ENCODE measurements around the gene C1orf35. TPM values are rescaled to one million over a fixed set of nuclear protein-coding genes. Genes with fewer than 3 reads are reported as not detected.
"Not testable (repeated sequence)": the region's sequence is repeated elsewhere in the genome, so short reads cannot be mapped to it uniquely, and the experiment has no call there.

C1orf35 gene
- total and polyA plus RNA-seq, 2 experiments from 2014 or later, result 14.0 to 67.6 TPM

GRCh38 chr1:228112617-228113016 lies 9.5 kb upstream of the C1orf35 start (continued):
- TF ChIP-seq ZNF331 (CRISPR knock-in tag; IDR thresholded peaks at IDR 0.05; ENCODE audit: low read depth), result no peak
- TF ChIP-seq CREB1 (CRISPR knock-in tag; IDR thresholded peaks at IDR 0.05; ENCODE audit: low read depth), result no peak
- no peak for TF ChIP-seq ZNF114 (CRISPR knock-in tag; IDR thresholded peaks at IDR 0.05)

GRCh38 chr1:228112167-228112566 lies 9.0 kb upstream of the C1orf35 start:
- Histone ChIP-seq H3K79me2 (replicated peaks; ENCODE audit: insufficient read depth) (peaks cover 8% of the 10 kb centered on the region), H3F3A (replicated peaks; ENCODE audit: low read depth) (no peaks in the 10 kb centered on the region), H3K4me1 (ENCODE audit: insufficient read depth) (peaks cover 4% of the 10 kb centered on the region; the same call in 1 of the 2 replicates), H3K4me2 (no peak overlapping the region), H3K27me3 (ENCODE audit: insufficient read depth) (peaks cover 10% of the 10 kb centered on the region; the same call in 1 of the 2 replicates), H3K36me3 (ENCODE audit: insufficient read depth) (no peaks in the 10 kb centered on the region), H3K27ac (ENCODE audit: low read depth) (no peak overlapping the region), H4K20me1 (replicated peaks; ENCODE audit: insufficient read depth) (no peaks in the 10 kb centered on the region; the same call in 1 of the 2 replicates), H3K4me3 (no peak overlapping the region), H3K9me2 (ENCODE audit: insufficient read depth) (0 out of 2 replicates have a peak, but pooled peaks cover 4% of the 10 kb centered on the region), H2AFZ (no peak overlapping the region)
- peaks cover 2% of the 10 kb centered on the region; the same call in 2 of the 3 replicates for H3K36me3 Mint-ChIP-seq (ENCODE audit: low read depth)
- peaks cover 18% of the 10 kb centered on the region for H3K9me3 Mint-ChIP-seq
- DNase-seq (ENCODE audit: low spot score), result no peak
- H3K4me1 Mint-ChIP-seq, result peaks cover 12% of the 10 kb centered on the region
- no peak overlapping the region for H3K4me3 Mint-ChIP-seq
- H3K27me3 Mint-ChIP-seq (ENCODE audit: insufficient read depth, low read depth, poor library complexity), result peaks cover 17% of the 10 kb centered on the region
- ATAC-seq, result no peak
- TF ChIP-seq POLR2AphosphoS5 (IDR thresholded peaks at IDR 0.05; ENCODE audit: low read depth), result no peak
- no peak for TF ChIP-seq REST (IDR thresholded peaks at IDR 0.05; ENCODE audit: unreplicated experiment)
- no peak for TF ChIP-seq EZH2phosphoT487 (IDR thresholded peaks at IDR 0.05; ENCODE audit: unreplicated experiment)
- TF ChIP-seq EZH2 (IDR thresholded peaks at IDR 0.05; ENCODE audit: low read depth, unreplicated experiment), result no peak
- TF ChIP-seq ZNF462 (CRISPR knock-in tag; IDR thresholded peaks at IDR 0.05), result no peak
- no peak for TF ChIP-seq JUNB (IDR thresholded peaks at IDR 0.05; ENCODE audit: unreplicated experiment)
- H3K27ac Mint-ChIP-seq, result no peak overlapping the region

- H3K27ac Mint-ChIP-seq; ATAC-seq; H3F3A ChIP-seq (replicated peaks; ENCODE audit: low read depth); H3K79me2 ChIP-seq (replicated peaks; ENCODE audit: insufficient read depth); H3K27ac ChIP-seq (ENCODE audit: low read depth); H3K36me3 Mint-ChIP-seq (ENCODE audit: low read depth); H3K9me2 ChIP-seq (ENCODE audit: insufficient read depth); H3K4me3 ChIP-seq; H3K4me1 ChIP-seq (ENCODE audit: insufficient read depth); H2AFZ ChIP-seq; DNase-seq (ENCODE audit: low spot score); H3K36me3 ChIP-seq (ENCODE audit: insufficient read depth); H3K4me2 ChIP-seq; H4K20me1 ChIP-seq (replicated peaks; ENCODE audit: insufficient read depth); H3K4me3 Mint-ChIP-seq; H3K9me3 Mint-ChIP-seq; H3K27me3 ChIP-seq (ENCODE audit: insufficient read depth): not testable (repeated sequence)
- H3K27me3 Mint-ChIP-seq (ENCODE audit: insufficient read depth, low read depth, poor library complexity), result peaks cover 17% of the 10 kb centered on the region
- H3K4me1 Mint-ChIP-seq, result peaks cover 12% of the 10 kb centered on the region
These were observed 8.2 kb upstream of the C1orf35 start for GRCh38 chr1:228111315-228111714.
